Measurements from ENCODE around the gene FLACC1.

FLACC1 gene

GRCh38 chr2:201275990-201276389 is 81.2 kb downstream of the FLACC1 start:
- no peak for DNase-seq (ENCODE audit: low read depth in 2 of 2)

GRCh38 chr2:201275069-201275468 is 82.1 kb downstream of the FLACC1 start:
- DNase-seq (ENCODE audit: low read depth in 2 of 2), result no peak

DNA sequence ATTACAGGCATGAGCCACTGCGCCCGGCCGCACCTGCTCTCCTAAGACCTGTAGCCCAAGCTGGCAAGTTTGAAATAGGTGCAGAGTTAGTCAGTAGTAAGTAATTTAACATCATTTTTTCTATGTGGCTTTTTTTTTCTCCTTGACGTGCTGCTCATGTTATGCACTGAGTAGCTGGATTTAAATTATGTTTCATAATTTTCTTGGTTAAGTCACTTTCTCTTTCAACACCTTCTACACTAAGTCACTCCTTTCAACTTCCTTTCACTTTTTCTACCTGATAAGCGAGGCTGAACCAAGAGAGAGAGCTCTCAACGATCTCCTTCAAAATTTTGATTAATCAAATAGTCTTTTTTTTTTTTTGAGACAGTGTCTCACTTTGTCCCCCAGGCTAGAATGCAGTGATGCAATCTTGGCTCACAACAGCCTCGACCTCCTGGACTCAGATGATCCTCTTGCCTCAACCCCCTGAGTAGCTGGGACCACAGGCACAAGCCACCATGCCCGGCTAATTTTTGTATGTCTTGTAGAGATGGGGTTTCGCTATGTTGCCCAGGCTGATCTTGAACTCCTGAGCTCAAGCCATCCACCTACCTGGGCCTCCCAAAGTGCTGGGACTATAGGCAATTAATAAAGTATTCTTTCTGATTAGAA is 83.7 kb downstream of the FLACC1 start:
- no peak for DNase-seq (ENCODE audit: low read depth in 2 of 2)

DNA sequence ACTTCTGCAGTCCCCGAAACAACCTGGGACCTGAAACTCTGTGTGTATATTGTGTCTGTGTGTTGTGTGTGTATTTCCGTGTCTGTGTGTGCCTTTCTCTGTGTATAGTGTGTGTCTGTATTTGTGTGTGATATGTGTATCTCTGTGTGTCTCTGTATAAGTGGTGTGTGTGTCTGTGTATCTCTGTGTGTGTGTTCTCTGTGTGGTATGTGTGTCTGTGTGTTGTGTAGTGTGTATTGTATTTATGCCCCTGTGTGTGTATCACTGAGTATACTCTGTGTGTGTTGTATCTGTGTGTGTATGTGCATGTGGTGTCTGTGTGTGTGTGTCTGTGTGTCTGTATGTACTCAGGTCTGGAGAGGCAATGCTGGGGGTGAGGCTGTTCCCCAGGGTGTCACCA is 85.2 kb downstream of the FLACC1 start:
- DNase-seq (ENCODE audit: low read depth in 2 of 2), result no peak

DNA sequence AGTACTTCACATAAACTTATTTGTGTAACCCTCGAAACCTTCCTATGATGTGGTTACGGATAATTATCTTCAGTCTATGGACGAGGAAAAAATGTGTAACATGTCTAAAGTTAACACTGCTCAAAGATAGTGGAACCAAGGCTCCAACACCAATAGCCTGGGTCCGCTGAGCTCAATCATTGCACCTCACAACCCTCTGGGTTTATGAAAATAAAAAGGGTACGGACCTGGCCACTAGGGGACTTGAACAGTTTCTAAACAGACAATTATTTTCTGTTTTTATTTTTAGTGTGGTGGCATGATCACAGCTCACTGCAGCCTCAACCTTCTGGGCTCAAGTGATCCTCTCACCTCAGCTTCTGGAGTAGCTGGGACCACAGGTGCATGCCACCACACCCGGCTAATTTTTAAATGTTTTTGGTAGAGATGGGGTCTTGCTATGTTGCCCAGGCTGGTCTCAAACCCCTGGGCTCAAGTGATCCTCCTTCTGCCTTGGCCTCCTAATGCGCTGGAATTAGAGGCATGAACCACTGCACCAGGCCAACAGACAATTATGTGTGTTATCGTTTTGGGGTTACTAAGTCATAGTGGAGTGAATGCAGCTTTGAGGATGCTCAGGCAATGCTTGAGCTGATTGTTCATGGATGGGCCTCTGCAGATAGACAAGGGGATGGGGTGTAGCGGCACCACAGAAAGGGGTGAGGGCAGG is 86.7 kb downstream of the FLACC1 start:
- DNase-seq (ENCODE audit: low read depth in 2 of 2), result no peak

- no peak for DNase-seq (ENCODE audit: low read depth in 2 of 2)
Measured at GRCh38 chr2:201269764-201270163, 87.4 kb downstream of the FLACC1 start.

DNA sequence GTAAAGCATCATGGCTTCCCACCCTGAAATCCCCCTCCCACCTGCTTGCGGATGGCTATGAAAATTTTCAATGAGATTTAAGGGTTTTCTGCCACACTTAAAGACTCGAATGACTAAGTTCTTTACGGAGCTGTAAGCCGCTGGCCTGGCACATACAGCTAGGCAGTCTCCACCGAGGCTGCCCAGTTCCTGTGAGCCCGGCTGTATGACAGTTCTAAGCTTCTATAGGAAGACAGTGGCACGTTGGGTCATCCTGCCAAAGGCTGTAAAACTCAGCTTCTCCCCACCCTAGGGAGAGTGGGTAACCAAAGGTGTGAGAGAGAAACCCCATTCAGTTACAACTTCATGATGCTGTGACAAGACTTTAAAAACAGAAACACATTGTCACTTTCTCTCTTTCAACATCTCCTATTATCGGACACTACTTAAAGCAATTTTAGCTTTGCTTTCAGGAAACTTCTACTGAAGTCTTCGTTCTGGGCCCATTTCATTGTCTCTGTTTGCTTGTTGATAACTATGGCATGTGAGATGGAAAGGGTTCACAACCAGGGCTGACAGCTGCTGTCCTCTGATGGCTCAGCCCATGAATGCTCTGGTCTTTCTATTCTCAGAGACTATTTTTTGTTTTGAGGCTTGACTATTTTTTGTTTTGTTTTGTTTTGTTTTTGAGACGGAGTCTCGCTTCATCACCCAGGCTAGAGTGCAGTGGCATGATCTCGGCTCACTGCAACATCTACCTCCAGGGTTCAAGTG is 89.7 kb downstream of the FLACC1 start:
- DNase-seq (ENCODE audit: low read depth in 2 of 2), result no peak

DNA sequence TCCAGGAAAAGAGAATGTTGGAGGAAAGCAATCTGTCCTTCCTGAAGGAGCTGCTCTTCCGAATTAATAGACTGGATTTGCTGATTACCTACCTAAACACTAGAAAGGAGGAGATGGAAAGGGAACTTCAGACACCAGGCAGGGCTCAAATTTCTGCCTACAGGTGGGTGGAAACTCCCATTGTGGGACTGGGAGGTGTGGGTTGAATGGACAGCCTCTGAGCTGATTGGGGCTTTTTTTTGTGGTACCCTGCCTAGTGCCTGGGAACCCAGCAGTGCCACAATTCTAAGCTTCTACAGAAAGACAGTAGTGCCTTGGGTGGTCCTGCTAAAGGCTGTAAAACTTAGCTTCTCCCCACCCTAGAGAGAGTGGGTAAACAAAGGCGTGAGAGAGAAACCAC is 90.5 kb downstream of the FLACC1 start:
- no peak for DNase-seq (ENCODE audit: low read depth in 2 of 2)

- DNase-seq (ENCODE audit: low read depth in 2 of 2), result no peak
Measured at GRCh38 chr2:201264472-201265173, 92.5 kb downstream of the FLACC1 start.

DNA sequence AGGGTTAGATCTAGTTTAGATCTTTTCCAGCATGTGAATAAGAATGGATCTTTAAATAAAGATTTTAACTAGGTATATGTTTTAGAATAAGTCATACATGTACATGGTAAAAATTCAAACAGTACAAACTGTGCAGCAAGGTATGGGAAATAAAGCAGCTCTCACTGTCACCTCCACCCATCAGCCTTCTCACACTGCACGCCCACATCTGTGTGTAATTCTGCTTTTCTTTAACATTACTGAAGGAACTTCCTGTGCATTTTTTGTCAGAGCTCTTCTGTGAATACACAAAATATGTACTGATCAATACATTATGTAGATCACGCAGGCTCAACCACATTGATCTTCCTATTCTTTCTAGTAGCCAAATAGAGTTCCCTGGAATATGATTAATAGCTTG is 93.4 kb downstream of the FLACC1 start:
- no peak for DNase-seq (ENCODE audit: low read depth in 2 of 2)

- DNase-seq (ENCODE audit: low read depth in 2 of 2), result no peak
Measured at GRCh38 chr2:201262718-201263117, 94.4 kb downstream of the FLACC1 start.

DNA sequence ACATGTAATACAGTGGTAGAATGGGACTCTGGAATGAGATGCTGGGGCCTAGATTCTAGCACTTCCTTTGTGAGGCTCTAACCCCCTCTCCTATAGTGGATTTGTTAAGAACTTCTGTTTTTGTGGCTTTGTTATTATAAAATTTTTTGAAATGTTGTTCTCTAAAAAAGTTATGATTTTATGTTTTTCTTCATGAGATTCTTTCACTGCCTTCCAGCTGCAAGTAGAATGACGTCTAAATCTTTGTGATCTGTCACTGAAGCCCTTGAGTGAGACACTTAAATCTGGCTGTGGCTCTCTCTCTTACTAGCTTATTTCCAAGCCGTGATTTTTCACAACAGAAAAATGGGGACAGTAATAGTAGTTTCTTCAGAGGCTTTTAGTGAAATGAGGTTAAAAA is 95.2 kb downstream of the FLACC1 start:
- DNase-seq (ENCODE audit: low read depth in 2 of 2), result no peak

DNA sequence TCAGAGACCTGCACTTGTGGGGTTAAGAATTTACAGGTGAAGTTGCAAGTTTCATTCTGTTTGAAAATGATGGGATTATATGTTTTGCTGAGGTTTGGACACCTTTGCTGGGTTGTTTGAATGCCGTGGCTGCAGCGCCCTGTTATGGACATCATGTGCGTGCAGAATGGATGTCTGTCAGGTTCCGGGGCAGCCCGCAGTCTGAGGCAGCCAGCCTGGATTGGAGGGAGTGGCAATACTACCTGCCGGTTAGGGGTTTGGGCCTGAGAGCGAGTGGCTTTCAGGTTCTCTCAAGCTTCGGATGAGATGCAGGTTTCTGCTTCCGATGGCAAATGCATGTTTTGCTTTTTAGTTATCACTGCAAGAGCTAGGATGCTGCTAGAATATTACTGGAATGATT is 95.7 kb downstream of the FLACC1 start:
- DNase-seq (ENCODE audit: low read depth in 2 of 2), result no peak

DNA sequence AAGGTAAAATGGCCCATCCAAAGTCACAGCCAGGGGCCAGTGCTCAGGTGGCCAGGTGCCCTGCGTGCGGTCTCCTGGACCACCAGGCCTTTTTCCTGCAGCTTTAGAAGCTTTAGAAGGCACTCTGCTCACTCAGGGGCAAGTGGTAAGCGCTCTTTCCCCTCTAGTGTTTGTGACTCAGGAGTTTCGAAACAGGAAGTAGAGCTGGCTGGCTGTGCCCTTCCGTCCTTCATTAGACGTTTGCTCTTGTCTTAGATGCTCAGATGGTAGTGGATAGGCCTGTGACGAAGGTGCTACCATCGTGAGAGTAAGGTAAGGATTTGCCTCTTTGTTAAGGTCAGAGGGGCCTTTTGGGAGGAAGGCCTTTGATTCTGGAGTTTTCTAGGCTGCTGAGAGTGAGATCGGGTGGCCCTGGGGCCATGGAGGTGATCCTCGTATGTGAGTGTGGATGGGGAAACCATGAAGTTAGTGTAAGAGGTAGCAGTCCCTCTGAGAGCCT is 96.8 kb downstream of the FLACC1 start, which contains the start of gene CASP8:
CASP8 (plus strand) TSS at position 235 of the 499 bp plus-strand sequence. CDS start 5,951 bp downstream, outside the sequence.
- peak; percentile 27 to 48 for DNase-seq (ENCODE audit: low read depth in 2 of 2)

DNA sequence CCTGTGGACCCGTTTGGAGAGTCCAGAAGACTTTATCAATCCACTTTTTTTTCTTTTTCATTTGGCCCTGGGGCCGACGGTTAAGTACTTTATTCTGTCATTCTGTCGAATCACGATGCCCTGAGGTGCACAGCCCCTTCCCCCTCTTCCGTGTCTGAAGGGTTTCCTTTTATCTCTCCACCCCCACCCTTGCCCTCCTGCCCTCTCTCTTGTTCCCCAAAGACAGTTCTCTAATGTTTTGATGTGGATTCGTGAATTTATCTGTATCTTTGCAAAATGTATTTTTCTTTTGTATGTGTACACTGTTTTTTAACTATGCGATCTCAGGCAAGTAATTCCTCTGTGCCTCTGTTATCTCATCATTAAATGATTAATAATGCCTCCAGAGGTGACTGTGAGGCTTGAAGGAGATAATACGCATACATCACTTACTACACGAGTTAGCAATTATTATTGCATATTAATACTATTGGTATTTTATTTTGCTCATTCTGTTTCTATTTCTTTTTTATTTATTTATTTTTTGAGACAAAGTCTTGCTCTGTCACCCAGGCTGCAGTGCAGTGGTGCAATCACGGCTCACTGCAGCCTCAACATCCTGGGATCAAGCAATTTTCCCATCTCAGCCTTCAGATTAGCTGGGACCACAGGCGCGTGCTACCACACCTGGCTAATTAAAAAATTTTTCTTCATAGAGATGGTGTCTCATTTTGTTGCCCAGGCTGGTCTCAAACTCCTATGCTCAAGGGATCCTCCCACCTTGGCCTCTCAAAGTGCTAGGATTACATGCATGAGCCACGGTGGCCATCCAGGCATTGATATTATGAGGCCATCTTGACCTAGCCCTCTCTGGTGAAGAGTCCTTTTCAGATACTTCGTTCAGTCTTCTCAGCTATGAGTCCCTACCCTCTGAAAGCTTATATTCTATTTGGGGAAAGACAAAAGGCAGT is 98.2 kb downstream of the FLACC1 start:
- DNase-seq (ENCODE audit: low read depth in 2 of 2), result no peak

GRCh38 chr2:201257956-201258665 is 99.0 kb downstream of the FLACC1 start:
- peak; percentile 58 to 71 for DNase-seq (ENCODE audit: low read depth in 2 of 2)

GRCh38 chr2:201257381-201257955 is 99.7 kb downstream of the FLACC1 start:
- DNase-seq (ENCODE audit: low read depth in 2 of 2), result no peak

- DNase-seq (ENCODE audit: low read depth in 2 of 2), result no peak
Measured at GRCh38 chr2:201256082-201256481, 101.1 kb downstream of the FLACC1 start.

- DNase-seq (ENCODE audit: low read depth in 2 of 2), result no peak
Measured at GRCh38 chr2:201255408-201256033, 101.6 kb downstream of the FLACC1 start.

Data from stimulated activated CD4-positive, alpha-beta T cell treated with anti-CD3 and anti-CD28 coated beads, Interleukin-1b, Interleukin-23, amount 100 ng/mL, for 4 hours (primary cell).